Lung microvascular endothelial cell (primary cell): ENCODE measurements around the gene UBR1. TPM values are rescaled to one million over a fixed set of nuclear protein-coding genes. Genes with fewer than 3 reads are reported as not detected.
"Not testable (repeated sequence)": the region's sequence is repeated elsewhere in the genome, so short reads cannot be mapped to it uniquely, and the experiment has no call there.

Experiments
- DNase-seq, 2 donors: peaks; one replicate each; pipeline versions ENCODE4 v3.0.0 to v3.0.0-alpha.2; 2010; ENCODE audit warnings: low read depth in 2 of 2
- total RNA-seq: library from RNA; depleted of rRNA; stranded (reverse); fragments of >200 nt; gene quantifications from 2 replicates; pipeline ENCODE4 v1.2.1, GENCODE V29; 2014

The UBR1 gene
- total RNA-seq, 1 donor from 2014 or later: 46.2 TPM

DNA sequence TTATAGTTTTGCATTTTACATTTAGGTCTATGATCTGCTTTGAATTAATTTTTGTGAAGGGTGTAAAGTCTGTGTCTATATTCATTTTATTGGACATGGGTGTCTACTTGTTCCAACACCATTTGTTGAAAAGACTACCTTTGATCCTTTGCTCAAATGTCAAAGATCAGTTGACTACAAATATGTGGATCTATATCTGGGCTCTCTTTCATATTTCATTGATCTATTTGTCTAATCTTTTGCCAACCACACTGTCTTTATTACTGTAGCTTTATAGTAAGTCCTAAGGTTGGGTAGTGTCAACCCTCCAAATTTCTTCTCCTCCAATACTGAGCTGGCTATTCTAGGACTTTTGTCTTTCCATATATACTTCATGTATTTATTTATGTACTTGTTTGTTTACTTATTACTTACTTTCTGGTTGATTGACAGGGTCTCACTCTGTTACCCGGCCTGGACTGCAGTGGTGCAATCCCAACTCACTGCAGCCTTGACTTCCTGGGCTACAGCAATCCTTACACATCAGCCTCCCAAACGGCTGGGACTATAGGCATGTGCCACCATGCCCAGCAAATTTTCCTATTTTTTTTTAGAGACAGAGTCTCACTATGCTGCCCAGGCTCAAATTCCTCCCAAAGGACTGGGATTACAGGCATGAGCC is 131.5 kb downstream of the UBR1 start:
- no peak for DNase-seq

DNA sequence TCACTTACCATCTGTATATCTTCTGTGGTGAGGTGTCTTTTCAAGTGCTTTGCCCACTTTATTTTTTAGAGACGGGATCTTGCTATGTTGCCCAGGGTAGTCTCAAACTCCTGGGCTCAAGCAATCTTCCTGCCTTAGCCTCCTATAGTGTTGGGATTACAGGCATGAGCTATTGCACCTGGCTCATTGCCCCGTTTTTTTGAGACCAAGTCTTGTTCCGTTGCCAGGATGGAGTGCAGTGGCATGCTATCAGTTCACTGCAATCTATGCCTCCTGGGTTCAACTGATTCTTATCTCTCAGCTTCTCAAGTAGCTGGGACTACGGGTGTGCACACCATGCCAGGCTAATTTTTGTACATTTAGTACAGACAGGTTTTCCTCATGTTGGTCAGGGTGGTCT is 132.7 kb downstream of the UBR1 start:
- no peak for DNase-seq

DNA sequence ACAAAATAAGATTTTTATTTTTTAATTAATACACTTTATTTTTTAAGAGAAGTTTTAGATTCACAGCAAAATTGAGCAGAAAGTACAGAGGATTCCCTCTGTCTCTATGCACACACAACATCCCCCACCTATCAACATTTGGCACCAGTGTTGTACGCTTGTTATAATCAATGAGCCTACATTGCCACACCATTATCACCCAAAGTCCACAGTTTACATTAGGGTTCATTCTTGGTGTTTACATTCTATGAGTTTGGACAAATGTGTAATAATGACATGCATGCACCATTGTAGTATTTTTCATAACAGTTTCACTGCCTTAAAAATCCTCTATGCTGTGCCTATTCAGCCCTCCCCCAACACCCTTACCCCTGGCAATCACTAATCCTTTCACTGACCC is 134.0 kb downstream of the UBR1 start:
- DNase-seq: no peak

GRCh38 chr15:42964476-42964875 is 141.4 kb downstream of the UBR1 start:
- DNase-seq: no peak

DNA sequence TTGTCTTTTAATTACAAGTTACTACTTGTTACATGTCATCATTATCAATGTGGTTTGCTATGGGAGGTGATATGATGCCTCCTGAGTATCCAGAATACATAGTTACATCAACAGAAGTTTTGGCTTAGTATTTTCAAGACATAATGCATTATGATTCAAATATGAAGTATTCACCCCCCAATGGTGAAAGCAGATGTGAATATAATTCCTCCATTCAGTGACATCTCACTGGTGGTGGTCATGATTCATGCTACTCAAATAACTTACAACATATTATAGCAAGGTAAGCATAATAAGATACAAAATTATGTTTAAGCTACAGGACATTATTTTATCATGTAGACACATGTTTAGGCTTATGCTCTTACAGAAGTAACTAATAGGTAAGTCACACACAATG is 150.3 kb downstream of the UBR1 start:
- no peak for DNase-seq

DNA sequence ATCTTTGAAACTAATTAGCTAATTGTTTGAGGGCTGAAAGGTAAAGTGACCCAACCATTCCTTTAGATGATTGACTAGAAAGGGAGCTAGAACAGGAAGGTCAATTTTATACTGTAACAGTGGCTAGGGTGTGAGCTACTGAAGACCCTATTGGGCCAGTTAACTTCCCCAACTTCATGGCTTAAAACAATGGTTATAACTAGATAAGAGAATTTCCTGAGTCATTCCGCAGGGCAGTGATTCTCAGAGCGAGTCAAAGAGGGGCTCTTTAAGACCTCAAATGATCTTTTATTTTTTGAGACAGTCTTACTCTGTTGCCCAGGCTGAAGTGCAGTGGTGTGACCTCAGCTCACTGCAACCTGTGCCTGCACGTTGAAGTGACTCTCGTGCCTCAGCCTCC is 151.5 kb downstream of the UBR1 start:
- DNase-seq: no peak

DNA sequence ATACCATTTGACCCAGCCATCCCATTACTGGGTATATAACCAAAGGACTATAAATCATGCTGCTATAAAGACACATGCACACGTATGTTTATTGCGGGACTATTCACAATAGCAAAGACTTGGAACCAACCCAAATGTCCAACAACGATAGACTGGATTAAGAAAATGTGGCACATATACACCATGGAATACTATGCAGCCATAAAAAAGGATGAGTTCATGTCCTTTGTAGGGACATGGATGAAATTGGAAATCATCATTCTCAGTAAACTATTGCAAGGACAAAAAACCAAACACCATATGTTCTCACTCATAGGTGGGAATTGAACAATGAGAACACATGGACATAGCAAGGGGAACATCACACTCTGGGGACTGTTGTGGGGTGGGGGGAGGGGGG is 156.9 kb downstream of the UBR1 start:
- not testable (repeated sequence) for DNase-seq

DNA sequence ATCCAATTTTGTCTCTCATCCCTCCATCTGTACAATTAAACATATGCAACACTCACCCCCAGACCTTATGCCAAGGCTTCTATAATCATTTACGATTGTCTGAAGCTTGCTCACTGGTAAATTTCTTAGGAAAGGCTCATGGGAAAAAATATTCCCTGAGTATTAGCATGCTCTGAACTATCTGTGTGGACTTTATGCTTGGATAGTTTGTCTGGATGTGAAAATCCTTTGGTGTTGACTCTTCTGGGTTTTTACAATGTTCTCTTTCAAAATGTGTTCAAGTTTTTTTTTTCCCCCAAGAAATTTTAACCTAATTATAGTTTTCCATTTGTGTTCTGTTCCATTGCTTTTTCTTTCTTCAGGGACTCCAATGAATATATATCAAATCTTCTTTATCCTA is 165.3 kb downstream of the UBR1 start:
- no peak for DNase-seq

- DNase-seq: no peak
These were observed 166.0 kb downstream of the UBR1 start for GRCh38 chr15:42939841-42940240.

GRCh38 chr15:42937143-42937542 is 168.7 kb downstream of the UBR1 start:
- no peak for DNase-seq

DNA sequence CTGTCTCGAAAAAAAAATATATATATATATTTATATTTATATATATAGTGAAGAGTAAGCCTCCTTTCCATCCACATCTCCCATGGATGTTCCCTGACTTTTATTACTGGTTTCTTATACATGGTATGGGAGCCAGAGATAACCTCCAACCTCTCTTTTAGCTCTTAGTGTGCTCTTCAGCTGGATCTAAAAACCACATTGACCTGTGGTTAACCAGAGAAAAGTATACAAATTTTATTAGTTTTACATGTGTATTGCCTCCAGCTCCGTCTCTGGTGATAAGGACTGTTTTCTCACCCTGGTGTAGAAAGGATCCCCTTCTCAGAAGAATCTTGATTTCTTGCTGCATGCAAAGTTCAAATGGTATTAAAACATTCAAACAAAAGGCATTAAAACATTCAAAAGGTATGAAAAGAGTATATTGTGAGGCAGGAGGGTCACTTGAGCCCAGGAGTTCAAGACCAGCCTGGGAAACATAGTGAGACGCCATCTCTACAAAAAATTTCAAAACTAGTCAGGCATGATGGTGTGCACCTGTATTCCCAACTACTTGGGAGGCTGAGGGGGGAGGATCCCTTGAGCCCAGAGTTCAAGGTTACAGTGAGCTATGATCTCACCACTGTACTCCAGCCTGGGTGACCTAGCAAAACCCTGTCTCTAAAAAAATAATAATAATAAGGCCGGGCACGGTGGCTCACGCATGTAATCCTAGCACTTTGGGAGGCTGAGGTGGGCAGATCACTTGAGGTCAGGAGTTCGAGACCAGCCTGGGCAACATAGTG is 171.8 kb downstream of the UBR1 start:
- no peak for DNase-seq

DNA sequence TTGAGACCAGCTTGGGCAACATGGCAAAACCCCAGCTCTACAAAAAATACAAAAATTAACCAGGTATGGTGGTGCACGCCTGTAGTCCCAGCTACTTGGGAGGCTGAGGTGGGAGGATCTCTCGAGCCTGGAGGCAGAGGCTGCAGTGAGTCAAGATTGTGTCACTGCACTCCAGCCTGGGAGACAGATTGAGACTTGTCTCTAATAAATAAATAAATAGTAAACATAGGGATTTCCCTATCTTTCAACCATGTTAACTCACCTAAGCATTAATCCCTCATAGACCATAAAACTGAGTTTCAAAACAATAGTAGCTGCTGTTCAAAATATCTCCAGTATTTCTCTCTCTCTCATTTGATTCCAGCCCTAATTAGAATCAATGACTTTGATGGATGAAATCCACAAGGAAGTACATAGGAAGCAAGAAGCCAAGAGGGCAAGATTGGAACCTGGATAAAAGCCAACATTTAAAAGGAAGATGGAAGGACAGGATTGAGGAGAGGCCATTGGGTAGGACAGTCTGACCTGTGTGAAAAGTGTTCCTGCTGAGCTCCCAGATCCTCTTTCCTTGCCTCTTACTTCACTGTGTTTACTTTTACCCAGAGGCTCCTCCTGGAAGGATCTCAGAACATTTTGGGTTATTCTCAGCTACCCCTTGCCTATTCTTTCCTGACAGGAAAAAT is 172.9 kb downstream of the UBR1 start:
- peak in 1 of 2 donors; percentile 50 for DNase-seq

- no peak for DNase-seq
These were observed 173.9 kb downstream of the UBR1 start for GRCh38 chr15:42931702-42932486.

GRCh38 chr15:42929306-42929848 is 176.5 kb downstream of the UBR1 start:
- DNase-seq: no peak

- DNase-seq: peak in 1 of 2 donors; percentile 19
These were observed 184.5 kb downstream of the UBR1 start for GRCh38 chr15:42921342-42921731.

- DNase-seq: peak; percentile 99
These were observed 185.1 kb downstream of the UBR1 start, which contains the start of gene TTBK2 for GRCh38 chr15:42920519-42921341. TSS of gene TTBK2 (minus strand) at chr15:42920778. CDS start at chr15:42878617, 42,161 bp downstream.

DNA sequence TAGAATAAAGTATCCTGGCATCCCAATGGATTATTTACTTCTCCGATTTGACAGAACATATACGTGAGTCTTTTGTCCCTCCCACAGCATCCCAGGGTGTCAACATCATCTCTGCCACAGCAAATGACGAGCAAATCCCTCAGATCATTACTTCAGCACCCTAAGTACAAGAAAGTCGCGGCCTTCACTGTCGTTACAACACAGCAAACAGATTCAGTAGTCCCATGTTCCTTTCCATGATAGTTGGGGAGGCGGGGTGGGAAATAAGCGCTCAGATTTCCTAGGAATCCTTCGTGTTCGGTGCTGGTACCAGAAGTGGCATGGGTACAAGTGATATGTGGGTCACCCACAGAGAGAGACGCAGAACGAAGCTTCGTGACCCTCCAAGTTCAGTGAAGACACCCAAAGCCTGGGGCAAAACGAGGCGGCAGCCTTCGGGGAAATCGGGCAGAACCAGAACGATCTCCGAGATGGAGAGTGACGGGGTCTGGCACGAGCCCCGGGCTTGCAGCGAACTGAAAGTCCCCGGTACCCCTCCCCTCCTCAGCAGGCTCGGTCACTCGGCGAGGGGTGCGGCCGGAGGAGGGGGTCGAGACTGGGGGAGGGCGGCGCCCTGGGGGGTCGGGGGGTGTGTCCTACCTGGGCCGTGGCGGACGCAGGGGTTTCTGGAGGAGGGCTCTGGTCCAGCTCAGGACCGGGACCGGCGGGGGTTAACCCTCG is 185.9 kb downstream of the UBR1 start:
- DNase-seq: peak; percentile 33 to 56

- peak; percentile 3 to 40 for DNase-seq
These were observed 186.5 kb downstream of the UBR1 start for GRCh38 chr15:42919308-42919707.

DNA sequence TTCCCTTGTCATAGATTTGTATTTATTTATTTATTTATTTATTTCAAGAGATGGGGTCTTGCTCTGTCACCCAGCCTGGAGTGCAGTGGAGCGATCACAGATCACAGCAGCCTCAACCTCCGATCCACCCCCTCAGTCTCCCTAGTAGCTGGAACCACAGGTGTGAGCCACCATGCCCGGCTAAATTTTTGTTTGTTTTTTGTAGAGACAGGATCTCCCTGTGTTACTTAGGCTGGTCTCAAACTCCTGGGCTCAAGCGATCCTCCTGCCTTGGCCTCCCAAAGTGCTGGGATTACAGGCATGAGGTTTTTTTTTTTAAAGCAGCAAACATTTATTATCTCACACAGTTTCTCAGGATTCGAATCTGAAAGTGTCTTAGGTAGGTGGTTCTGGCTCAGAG is 187.8 kb downstream of the UBR1 start:
- no peak for DNase-seq
